H1 (cell line): ENCODE results near the gene PIK3R1. TPM values are rescaled to one million over a fixed set of nuclear protein-coding genes. Genes with fewer than 3 reads are reported as not detected.

Experiments used
- CTCF ChIA-PET: fragments of 300-600 bp; sonication (Branson Sonifier 250); formaldehyde crosslinking; loops from one replicate; lab custom pipeline; 2021; ENCODE audit not compliant: partially characterized antibody; lab: Charles Lee
- POLR2A ChIA-PET: fragments of 300-600 bp; sonication (Branson Sonifier 250); formaldehyde crosslinking; loops from one replicate; lab custom pipeline; 2021; ENCODE audit warnings: inconsistent platforms; ENCODE audit not compliant: partially characterized antibody; lab: Charles Lee
- DNase-seq, 2 experiments: peaks; one replicate each; pipeline versions ENCODE4 v3.0.0 to v3.0.0-alpha.2; 2010 to 2022; ENCODE audit warnings: low spot score in 2 of 2, low read depth in 1 of 2, mixed read lengths in 1 of 2
- FAIRE-seq: peaks from 2 replicates; lab custom pipeline; 2011; peaks lifted over from hg19 to GRCh38; lab: Jason Lieb, UNC
- H2AFZ ChIP-seq: 2 replicates; pipeline ENCODE4 v1.8.1; 2012; ENCODE audit warnings: low read length, inconsistent platforms
- H2AK5ac ChIP-seq: 2 replicates; pipeline ENCODE4 v1.6.1; 2013; ENCODE audit warnings: low read depth, low read length
- H2BK120ac ChIP-seq: replicated peaks from 2 replicates; pipeline ENCODE3; 2013; ENCODE audit warnings: low read depth, low read length, inconsistent platforms
- H2BK12ac ChIP-seq: 2 replicates; pipeline ENCODE4 v1.6.1; 2013; ENCODE audit warnings: low read depth, low read length
- H2BK15ac ChIP-seq: 2 replicates; pipeline ENCODE4 v1.6.1; 2013; ENCODE audit warnings: low read length
- H2BK20ac ChIP-seq: 2 replicates; pipeline ENCODE4 v1.6.1; 2013; ENCODE audit warnings: low read length
- H2BK5ac ChIP-seq: 2 replicates; pipeline ENCODE4 v1.6.1; 2013; ENCODE audit warnings: low read depth, low read length
- H3K14ac ChIP-seq: 2 replicates; pipeline ENCODE4 v1.6.1; 2013; ENCODE audit warnings: inconsistent platforms; ENCODE audit not compliant: insufficient read length
- H3K18ac ChIP-seq: 2 replicates; pipeline ENCODE4 v1.6.1; 2013; ENCODE audit warnings: low read length; ENCODE audit errors: extremely low read depth
- H3K23ac ChIP-seq: 2 replicates; pipeline ENCODE4 v1.6.1; 2013; ENCODE audit warnings: inconsistent platforms; ENCODE audit not compliant: insufficient read length
- H3K23me2 ChIP-seq: 2 replicates; pipeline ENCODE4 v1.6.1; 2013; ENCODE audit warnings: low read depth, low read length
- H3K27ac ChIP-seq: 2 replicates; pipeline ENCODE4 v1.6.1; 2011; ENCODE audit warnings: low read depth, low read length, inconsistent platforms
- H3K27me3 ChIP-seq, 4 experiments: replicated peaks in 1 of 4; 1 replicate in 1 of 4; 2 replicates in 3 of 4; pipeline versions ENCODE4 v1.6.1 to v1.8.1; 2011 to 2013; ENCODE audit warnings: low read length in 3 of 4, mild to moderate bottlenecking in 3 of 4, inconsistent platforms in 2 of 4, mixed read lengths in 2 of 4, moderate library complexity in 1 of 4; ENCODE audit not compliant: control insufficient read depth in 3 of 4, insufficient read depth in 3 of 4; ENCODE audit errors: extremely low read depth in 1 of 4
- H3K36me3 ChIP-seq, 4 experiments: 2 replicates each; pipeline versions ENCODE4 v1.6.1 to v1.8.1; 2011 to 2013; ENCODE audit warnings: mild to moderate bottlenecking in 4 of 4, low read length in 3 of 4, moderate library complexity in 2 of 4, control low read depth in 1 of 4, inconsistent platforms in 1 of 4; ENCODE audit not compliant: insufficient read depth in 4 of 4, control insufficient read depth in 2 of 4
- H3K4ac ChIP-seq: replicated peaks from 2 replicates; pipeline ENCODE3; 2013; ENCODE audit warnings: low read length, low read depth, mixed read lengths, inconsistent platforms; ENCODE audit not compliant: insufficient read length
- H3K4me1 ChIP-seq, 4 experiments: replicated peaks in 1 of 4; 1 replicate in 1 of 4; 2 replicates in 3 of 4; pipeline versions ENCODE4 v1.6.1 to v1.8.1; 2011 to 2013; ENCODE audit warnings: low read length in 3 of 4, inconsistent platforms in 2 of 4, mixed read lengths in 1 of 4; ENCODE audit not compliant: insufficient read depth in 4 of 4, control insufficient read depth in 3 of 4
- H3K4me2 ChIP-seq, 2 experiments: 2 replicates each; pipeline versions ENCODE4 v1.6.1 to v1.8.1; 2011 to 2013; ENCODE audit warnings: low read depth in 2 of 2, low read length in 2 of 2, control low read depth in 1 of 2, inconsistent platforms in 1 of 2, mild to moderate bottlenecking in 1 of 2; ENCODE audit not compliant: insufficient read depth in 1 of 2
- H3K4me3 ChIP-seq, 4 experiments: fragments of 200-600, 300-600 bp in 1 of 4; sonication (generic), shearing (Covaris generic), sonication (Bioruptor Twin) in 1 of 4; 2 replicates each; pipeline versions ENCODE4 v1.5.1 to v1.8.1; 2011 to 2016; ENCODE audit warnings: low read length in 4 of 4, low read depth in 3 of 4, control low read depth in 2 of 4, inconsistent platforms in 2 of 4, mild to moderate bottlenecking in 2 of 4, mixed read lengths in 1 of 4, moderate library complexity in 1 of 4; ENCODE audit not compliant: insufficient read depth in 2 of 4; ENCODE audit errors: extremely low read depth in 1 of 4
- H3K56ac ChIP-seq: replicated peaks from 2 replicates; pipeline ENCODE3; 2013; ENCODE audit warnings: low read depth, mild to moderate bottlenecking, mixed read lengths, low read length, inconsistent platforms; ENCODE audit not compliant: insufficient read length
- H3K79me1 ChIP-seq: 2 replicates; pipeline ENCODE4 v1.6.1; 2013; ENCODE audit warnings: low read depth, low read length, control low read depth
- H3K79me2 ChIP-seq, 2 experiments: 2 replicates each; pipeline versions ENCODE4 v1.6.1 to v1.8.1; 2012 to 2013; ENCODE audit warnings: low read length in 2 of 2, mild to moderate bottlenecking in 2 of 2, inconsistent platforms in 1 of 2; ENCODE audit not compliant: insufficient read depth in 2 of 2, control insufficient read depth in 1 of 2
- H3K9ac ChIP-seq, 4 experiments: replicated peaks in 1 of 4; 1 replicate in 1 of 4; 2 replicates in 3 of 4; pipeline versions ENCODE4 v1.6.1 to v1.8.1; 2011 to 2013; ENCODE audit warnings: low read depth in 3 of 4, low read length in 3 of 4, control low read depth in 2 of 4, mild to moderate bottlenecking in 2 of 4, moderate library complexity in 2 of 4, inconsistent platforms in 1 of 4; ENCODE audit errors: extremely low read depth in 1 of 4
- H3K9me3 ChIP-seq, 2 experiments: 2 replicates each; pipeline versions ENCODE4 v1.6.1 to v1.8.1; 2012 to 2013; ENCODE audit warnings: mild to moderate bottlenecking in 2 of 2, moderate library complexity in 2 of 2, control low read depth in 1 of 2, inconsistent platforms in 1 of 2, low read depth in 1 of 2, low read length in 1 of 2, mixed read lengths in 1 of 2; ENCODE audit not compliant: insufficient read depth in 2 of 2
- H4K20me1 ChIP-seq, 2 experiments: replicated peaks in 1 of 2; 2 replicates each; pipeline versions ENCODE3 to v1.8.1; 2011 to 2013; ENCODE audit warnings: inconsistent platforms in 2 of 2, low read length in 2 of 2, mild to moderate bottlenecking in 1 of 2; ENCODE audit not compliant: insufficient read depth in 2 of 2, control insufficient read depth in 1 of 2
- H4K5ac ChIP-seq: 2 replicates; pipeline ENCODE4 v1.6.1; 2013; ENCODE audit warnings: low read length, low read depth, mixed read lengths, inconsistent platforms; ENCODE audit not compliant: insufficient read length
- H4K8ac ChIP-seq: 2 replicates; pipeline ENCODE4 v1.8.0; 2013; ENCODE audit warnings: mild to moderate bottlenecking, moderate library complexity, low read length, inconsistent platforms; ENCODE audit not compliant: insufficient read depth; ENCODE audit errors: extremely low read depth
- H4K91ac ChIP-seq: replicated peaks from 2 replicates; pipeline ENCODE3; 2013; ENCODE audit warnings: low read length, mixed read lengths, inconsistent platforms; ENCODE audit not compliant: insufficient read length
- ATF3 ChIP-seq: IDR thresholded peaks from 2 replicates; pipeline ENCODE4 v1.6.1; 2011; ENCODE audit warnings: low read depth, mild to moderate bottlenecking, low read length; ENCODE audit not compliant: insufficient read depth
- CBX5 ChIP-seq: fragments of 300-800, 300-1000 bp; sonication (generic); IDR thresholded peaks from 2 replicates; pipeline ENCODE4 v1.7.1; 2016; ENCODE audit warnings: antibody characterized with exemption, low read length, low read depth
- JUN ChIP-seq: IDR thresholded peaks from 2 replicates; pipeline ENCODE4 v1.6.1; 2011; ENCODE audit warnings: low read depth, mild to moderate bottlenecking, improper control_type of control experiment, low read length
- KDM4A ChIP-seq: IDR thresholded peaks from one replicate; pipeline ENCODE4 v1.7.1; 2012; ENCODE audit warnings: low read depth, mild to moderate bottlenecking, moderate library complexity, low read length, inconsistent platforms; ENCODE audit not compliant: severe bottlenecking
- PHF8 ChIP-seq: fragments of 200-600 bp; sonication (generic); conservative IDR thresholded peaks from 2 replicates; pipeline ENCODE4 v1.7.1; 2012; ENCODE audit warnings: low read depth, mild to moderate bottlenecking, inconsistent platforms, low read length, moderate library complexity
- RBBP5 ChIP-seq: IDR thresholded peaks from 2 replicates; pipeline ENCODE4 v1.7.1; 2012; ENCODE audit warnings: low read depth, mild to moderate bottlenecking, inconsistent platforms, low read length, moderate library complexity, borderline replicate concordance
- RNF2 ChIP-seq: fragments of 200-900, 300-1000 bp; sonication (generic); IDR thresholded peaks from 2 replicates; pipeline ENCODE4 v1.7.1; 2016; ENCODE audit warnings: borderline replicate concordance, low read depth, mild to moderate bottlenecking, antibody characterized with exemption, low read length; ENCODE audit not compliant: poor library complexity, severe bottlenecking; ENCODE audit errors: missing control alignments
- WGBS, 2 experiments: shearing (Covaris generic) in 1 of 2; methylation state at CpG; one replicate each; pipeline versions ENCODE4 v1.1.6 to v1.1.7; 2013 to 2015; ENCODE audit warnings: low lambda C conversion rate in 2 of 2, mixed read lengths in 2 of 2, inconsistent platforms in 1 of 2, low coverage in 1 of 2, missing lambda C conversion rate in 1 of 2; ENCODE audit not compliant: insufficient replicate concordance in 2 of 2, insufficient coverage in 1 of 2, insufficient read length in 1 of 2; ENCODE audit errors: extremely low coverage in 1 of 2, missing lambda C conversion rate in 1 of 2; 5-methylcytosine and 5-hydroxymethylcytosine counted together
- polyA plus RNA-seq, 7 experiments: library from polyadenylated mRNA; depleted of rRNA in 3 of 7; stranded (reverse) in 5 of 7; unstranded in 2 of 7; fragments of >200 nt in 5 of 7; fragments of 200-250 nt in 2 of 7; gene quantifications; 1 replicate in 5 of 7; 2 replicates in 1 of 7; 4 replicates in 1 of 7; pipeline versions ENCODE4 v1.2.1 to v1.2.3, GENCODE V29; 2011 to 2013; ENCODE audit warnings: missing spikeins in 2 of 7, mixed read lengths in 2 of 7
- total RNA-seq: library from RNA; stranded (reverse); fragmentation: NEBNext Ultra II Directional; extraction: Animal tissue kit (Norgen Biotek cat#: 25700); gene quantifications from 2 replicates; pipeline ENCODE4 v1.2.1, GENCODE V29; 2021

Gene PIK3R1
- total and polyA plus RNA-seq, 2 of the 8 experiments (the other 6 are each of a cell fraction or from before 2014, with no cell fraction given), result 2.3 to 13.7 TPM

DNA sequence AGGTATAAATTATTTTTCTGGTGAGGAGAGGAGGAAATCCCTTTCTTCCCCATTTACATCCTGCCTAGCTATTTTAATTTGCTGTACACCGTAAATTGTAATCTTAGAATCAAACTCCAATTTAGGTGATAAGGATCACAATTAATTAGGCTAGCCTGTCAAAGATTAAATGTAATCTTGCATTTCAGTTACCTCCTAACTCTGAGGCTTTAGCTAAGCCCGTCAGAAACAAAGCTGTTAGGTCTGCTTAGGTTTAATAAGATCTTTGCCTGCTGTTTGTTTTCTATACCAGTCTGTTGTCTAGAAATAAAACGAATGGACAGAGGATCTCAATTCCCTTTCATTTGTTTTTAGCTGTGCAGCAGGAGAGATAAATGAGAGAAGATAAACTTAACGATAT is 51.5 kb downstream of the PIK3R1 start:
- ChIA-PET CTCF (interaction anchor here (0.8 kb wide), 1 partner anchor 14 kb away, joined by 3 read pairs; no protein-coding TSS in a partner anchor), POLR2A (no interaction called here)
- no peaks in the 10 kb centered on the region for H4K20me1 ChIP-seq
- H2BK120ac ChIP-seq, result no peak overlapping the region
- H2AK5ac ChIP-seq, result no peak overlapping the region
- DNase-seq, result no peak
- TF ChIP-seq RNF2 (no peak), PHF8 (no peak), RBBP5 (no peak), KDM4A (no peak), CBX5 (no peak), JUN (no peak), ATF3 (no peak)
- no peak overlapping the region for H3K56ac ChIP-seq
- WGBS, 2 experiments, result 77% methylated on average over 4 of the region's 4 CpGs; no CpG with 5 or more reads in 1 of the 2 experiments
- H2BK15ac ChIP-seq, result no peak overlapping the region
- no peaks in the 10 kb centered on the region for H3K36me3 ChIP-seq
- H2BK5ac ChIP-seq, result no peak overlapping the region
- H3K27ac ChIP-seq, result no peak overlapping the region
- H2AFZ ChIP-seq, result no peak overlapping the region
- no peak overlapping the region for H3K14ac ChIP-seq
- no peak overlapping the region for H3K4me3 ChIP-seq
- H4K91ac ChIP-seq, result no peak overlapping the region
- H3K23ac ChIP-seq, result no peak overlapping the region
- no peak for FAIRE-seq
- no peaks in the 10 kb centered on the region for H3K79me1 ChIP-seq
- H3K9ac ChIP-seq, result no peak overlapping the region
- no peak overlapping the region for H4K5ac ChIP-seq
- no peak overlapping the region for H3K4me2 ChIP-seq
- H4K8ac ChIP-seq, result no peak overlapping the region
- no peak overlapping the region for H2BK20ac ChIP-seq
- H3K27me3 ChIP-seq, result no peaks in the 10 kb centered on the region
- no peak overlapping the region for H3K4ac ChIP-seq
- peaks cover 0 to 4% (median 0%) of the 10 kb centered on the region in 4 experiments; a peak in 1 of 7 replicates for H3K4me1 ChIP-seq
- H3K18ac ChIP-seq, result no peak overlapping the region
- H2BK12ac ChIP-seq, result no peak overlapping the region
- H3K9me3 ChIP-seq, result peaks cover 0 to 2% of the 10 kb centered on the region in 2 experiments; a peak in 1 of 4 replicates
- no peaks in the 10 kb centered on the region for H3K23me2 ChIP-seq
- H3K79me2 ChIP-seq, result no peaks in the 10 kb centered on the region
